PC-9 (cell line): ENCODE results near the gene FAM168A.

Source experiments
- CTCF ChIP-seq: fragments of 200-600 bp; sonication (generic); conservative IDR thresholded peaks from 2 replicates; pipeline ENCODE4 v1.6.1; 2017; ENCODE audit warnings: mixed run types, antibody characterized with exemption, mild to moderate bottlenecking, moderate library complexity
- EZH2 ChIP-seq: fragments of 200-600 bp; sonication (generic); IDR thresholded peaks from 2 replicates; pipeline ENCODE4 v1.8.0; 2017; ENCODE audit warnings: antibody characterized with exemption, low read depth

GRCh38 chr11:73383249-73384124 lies 214.4 kb downstream of the FAM168A start:
- no peak for TF ChIP-seq CTCF
- no peak for TF ChIP-seq EZH2
